Cardiac muscle cell (in vitro differentiated cells and primary cell): Measurements from ENCODE around the gene RIMBP2. TPM values are rescaled to one million over a fixed set of nuclear protein-coding genes. Genes with fewer than 3 reads are reported as not detected.

Experiments
- DNase-seq, 2 donors: peaks; one replicate each; pipeline versions ENCODE4 v3.0.0 to v3.0.0-alpha.2; 2010 to 2017; ENCODE audit warnings: low read depth in 1 of 2, low spot score in 1 of 2
- H3K27ac ChIP-seq: fragments of 200-600 bp; sonication (generic); 2 replicates; pipeline ENCODE4 v1.5.1; 2016
- H3K27me3 ChIP-seq: fragments of 200-600 bp; sonication (generic); 2 replicates; pipeline ENCODE4 v1.6.0; 2016; ENCODE audit warnings: control low read depth
- H3K36me3 ChIP-seq: fragments of 200-600 bp; sonication (generic); 2 replicates; pipeline ENCODE4 v1.5.1; 2016; ENCODE audit warnings: control low read depth
- H3K4me1 ChIP-seq: fragments of 200-600 bp; sonication (generic); 2 replicates; pipeline ENCODE4 v1.8.1; 2017; ENCODE audit warnings: low read depth, mild to moderate bottlenecking, mixed run types
- H3K4me3 ChIP-seq: fragments of 200-600 bp; sonication (generic); 2 replicates; pipeline ENCODE4 v1.5.1; 2016; ENCODE audit warnings: mild to moderate bottlenecking
- H3K9me3 ChIP-seq: fragments of 200-600 bp; sonication (generic); 2 replicates; pipeline ENCODE4 v1.5.1; 2017; ENCODE audit warnings: low read depth, mild to moderate bottlenecking, control low read depth
- CTCF ChIP-seq: IDR thresholded peaks from 2 replicates; pipeline ENCODE4 v1.5.1; 2012; ENCODE audit warnings: low read depth, mild to moderate bottlenecking, low read length
- polyA plus RNA-seq: library from polyadenylated mRNA; unstranded; fragments of >200 nt; fragmentation: Nextera tagmentation; extraction: Ambion mirVana; gene quantifications from 2 replicates; pipeline ENCODE4 v1.2.1, GENCODE V29; 2016
- total RNA-seq: library from RNA; depleted of rRNA; stranded (reverse); fragments of >200 nt; gene quantifications from 2 replicates; pipeline ENCODE4 v1.2.3, GENCODE V29; 2016

Gene RIMBP2
- total and polyA plus RNA-seq, 2 experiments from 2014 or later: 2.6 to 10.5 TPM

- no peak for DNase-seq
- Histone ChIP-seq H3K9me3 (no peaks in the 10 kb centered on the region), H3K27ac (no peak overlapping the region), H3K4me1 (no peaks in the 10 kb centered on the region), H3K4me3 (no peak overlapping the region), H3K36me3 (no peaks in the 10 kb centered on the region), H3K27me3 (no peaks in the 10 kb centered on the region)
- TF ChIP-seq CTCF: no peak
Measured at GRCh38 chr12:130419116-130419515, 297.0 kb downstream of the RIMBP2 start.

GRCh38 chr12:130418251-130418650 lies 297.8 kb downstream of the RIMBP2 start:
- no peak overlapping the region for H3K4me3 ChIP-seq
- H3K27ac ChIP-seq: no peak overlapping the region
- no peaks in the 10 kb centered on the region for H3K4me1 ChIP-seq
- H3K27me3 ChIP-seq: no peaks in the 10 kb centered on the region
- TF ChIP-seq CTCF: no peak
- no peaks in the 10 kb centered on the region for H3K36me3 ChIP-seq
- H3K9me3 ChIP-seq: no peaks in the 10 kb centered on the region
- no peak for DNase-seq

- no peaks in the 10 kb centered on the region for H3K27me3 ChIP-seq
Measured at GRCh38 chr12:130414381-130414780, 301.7 kb downstream of the RIMBP2 start.

GRCh38 chr12:130413909-130414308 lies 302.2 kb downstream of the RIMBP2 start:
- Histone ChIP-seq H3K9me3 (no peaks in the 10 kb centered on the region), H3K36me3 (no peaks in the 10 kb centered on the region), H3K27ac (no peak overlapping the region), H3K4me1 (no peaks in the 10 kb centered on the region), H3K4me3 (no peak overlapping the region), H3K27me3 (no peaks in the 10 kb centered on the region)
- no peak for DNase-seq
- no peak for TF ChIP-seq CTCF

More at GRCh38 chr12:130414381-130414780, 301.7 kb downstream of the RIMBP2 start:
- Histone ChIP-seq H3K4me1 (no peaks in the 10 kb centered on the region), H3K36me3 (no peaks in the 10 kb centered on the region), H3K4me3 (no peak overlapping the region), H3K27ac (no peak overlapping the region), H3K9me3 (no peaks in the 10 kb centered on the region)
- no peak for DNase-seq
- TF ChIP-seq CTCF: no peak

GRCh38 chr12:130412384-130412783 lies 303.7 kb downstream of the RIMBP2 start:
- H3K27me3 ChIP-seq: no peaks in the 10 kb centered on the region
- no peaks in the 10 kb centered on the region for H3K36me3 ChIP-seq
- no peak overlapping the region for H3K4me3 ChIP-seq
- TF ChIP-seq CTCF: no peak
- H3K27ac ChIP-seq: no peak overlapping the region
- no peaks in the 10 kb centered on the region for H3K9me3 ChIP-seq
- no peak for DNase-seq
- no peaks in the 10 kb centered on the region for H3K4me1 ChIP-seq

GRCh38 chr12:130405332-130405731 lies 310.8 kb downstream of the RIMBP2 start:
- TF ChIP-seq CTCF: no peak
- no peaks in the 10 kb centered on the region for H3K4me1 ChIP-seq
- H3K27me3 ChIP-seq: no peaks in the 10 kb centered on the region
- no peak for DNase-seq
- H3K4me3 ChIP-seq: no peak overlapping the region
- no peak overlapping the region for H3K27ac ChIP-seq
- H3K36me3 ChIP-seq: no peaks in the 10 kb centered on the region
- H3K9me3 ChIP-seq: no peaks in the 10 kb centered on the region
